Fibroblast of skin of right biceps (primary cell): Measurements from ENCODE around the gene FGD6.
A peak's percentile ranks its signal among the peaks of the same experiment; 100 is the strongest.
"Not testable (repeated sequence)": the region's sequence is repeated elsewhere in the genome, so short reads cannot be mapped to it uniquely, and the experiment has no call there.

Experiments
- DNase-seq: peaks from one replicate; pipeline ENCODE4 v3.0.0-alpha.2; 2013

FGD6 gene

DNA sequence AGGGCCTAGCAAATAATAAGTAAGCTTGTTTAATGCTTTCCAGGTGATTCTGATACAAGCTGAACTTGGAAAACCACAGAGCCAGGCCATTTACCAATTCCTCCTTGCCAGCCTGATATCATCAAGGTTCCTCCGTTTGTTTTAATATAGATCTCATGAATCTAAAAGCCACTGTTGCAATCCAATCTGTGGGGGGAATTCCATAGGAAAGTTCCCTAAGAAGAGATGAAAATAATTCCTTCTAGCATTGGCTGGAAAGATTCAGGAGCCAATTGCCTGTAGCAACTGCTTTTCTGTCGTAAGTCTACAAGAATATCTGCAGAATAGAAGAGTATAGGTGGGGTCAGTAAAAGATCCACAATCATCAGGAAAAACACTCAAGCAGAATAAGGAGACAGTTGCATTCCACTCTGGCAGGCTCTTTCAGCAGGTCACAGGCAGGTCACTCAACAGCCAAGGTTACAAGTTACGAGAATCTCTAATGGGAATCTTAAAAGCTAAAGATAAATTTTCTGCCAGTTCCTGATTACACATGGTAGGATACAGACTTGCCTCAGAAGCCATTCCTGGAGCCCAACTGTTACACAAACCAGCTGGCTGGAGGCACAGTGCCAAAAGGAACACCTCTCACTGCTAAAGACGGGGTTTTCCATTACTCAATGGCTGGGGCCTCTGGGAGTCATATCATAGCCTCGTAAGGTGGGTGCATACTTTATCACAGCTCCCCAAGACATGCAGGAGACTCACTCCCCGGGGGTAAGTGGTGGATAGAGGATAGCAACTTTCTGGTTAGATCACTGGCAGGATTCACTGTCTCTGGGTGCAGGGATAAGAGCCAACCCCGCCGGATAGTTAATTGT, 43.6 kb downstream of the FGD6 start:
- DNase-seq: peak; percentile 82

DNA sequence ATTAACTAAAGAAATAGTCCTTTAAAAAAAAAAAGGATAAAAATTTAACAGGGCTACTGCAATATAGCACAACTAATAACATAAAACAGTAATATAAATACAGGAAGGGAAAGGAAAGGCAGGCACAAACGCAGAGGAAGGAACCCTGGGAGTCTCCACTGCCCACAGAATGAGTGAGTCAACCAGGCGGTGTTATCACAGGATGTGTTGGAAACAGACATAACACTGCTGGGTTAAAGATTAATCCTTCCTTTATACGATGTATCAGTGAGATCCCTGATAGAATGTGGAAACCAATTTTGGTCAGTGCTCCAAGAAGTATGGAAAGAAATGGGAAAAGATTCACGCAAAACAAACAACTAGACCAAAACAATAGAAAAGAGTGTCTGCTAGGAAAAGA, 47.9 kb downstream of the FGD6 start:
- DNase-seq: peak; percentile 75

DNA sequence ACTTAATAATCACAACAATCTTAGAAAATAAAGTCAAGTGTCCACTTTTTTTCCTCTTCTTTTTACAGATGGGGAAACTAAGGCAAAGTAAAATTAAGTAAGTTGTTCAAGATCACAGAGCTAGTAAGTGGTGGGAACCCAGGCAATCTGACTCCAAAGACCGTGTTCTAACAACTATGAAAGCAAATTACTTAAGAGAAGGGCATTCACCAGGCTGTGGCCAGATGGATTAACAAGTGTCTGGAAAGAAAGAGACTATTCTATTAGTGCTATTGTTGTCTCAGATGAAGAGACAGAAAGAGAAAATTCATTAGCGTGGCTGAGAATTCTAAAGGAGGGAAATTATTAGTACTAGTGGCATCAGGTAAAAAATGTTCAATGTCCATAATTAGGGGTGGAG, 48.5 kb downstream of the FGD6 start:
- DNase-seq: no peak

DNA sequence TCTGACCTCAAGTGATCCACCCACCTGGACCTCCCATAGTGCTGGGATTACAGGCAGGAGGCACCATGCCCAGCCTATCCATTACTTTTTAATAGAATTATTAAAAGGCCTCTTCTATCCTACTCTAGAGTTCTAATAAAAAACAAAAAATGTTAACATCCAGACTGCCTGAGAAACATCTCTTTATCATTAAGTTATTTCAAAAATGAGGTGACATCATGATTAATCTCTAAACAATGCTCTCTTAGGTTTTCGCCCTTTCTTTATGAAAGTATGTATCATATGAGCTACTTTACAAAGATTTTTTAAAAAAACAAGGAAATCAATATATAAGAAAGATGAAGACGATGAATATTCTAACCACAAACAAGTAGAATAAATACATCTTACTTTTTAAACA, 52.6 kb downstream of the FGD6 start:
- peak; percentile 50 for DNase-seq

DNA sequence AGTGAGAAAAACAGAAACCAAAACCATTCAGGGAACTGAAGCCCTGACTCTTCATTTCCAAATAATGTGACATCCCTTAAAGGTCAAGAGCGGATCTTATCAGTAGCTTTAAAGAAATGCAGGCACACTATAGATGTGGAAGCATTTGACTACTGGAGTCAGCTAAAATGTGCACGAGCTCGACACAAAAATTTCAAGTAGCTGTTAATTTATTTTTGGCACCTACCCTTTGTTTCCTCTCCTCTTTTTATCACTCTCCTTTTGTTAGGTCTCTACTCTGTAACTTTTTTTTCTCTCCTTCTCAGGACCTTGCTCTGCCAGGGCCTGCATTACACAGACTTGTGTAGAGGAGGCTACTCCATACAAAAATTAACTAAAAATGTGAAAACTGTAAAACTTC, 58.3 kb downstream of the FGD6 start:
- DNase-seq: no peak

DNA sequence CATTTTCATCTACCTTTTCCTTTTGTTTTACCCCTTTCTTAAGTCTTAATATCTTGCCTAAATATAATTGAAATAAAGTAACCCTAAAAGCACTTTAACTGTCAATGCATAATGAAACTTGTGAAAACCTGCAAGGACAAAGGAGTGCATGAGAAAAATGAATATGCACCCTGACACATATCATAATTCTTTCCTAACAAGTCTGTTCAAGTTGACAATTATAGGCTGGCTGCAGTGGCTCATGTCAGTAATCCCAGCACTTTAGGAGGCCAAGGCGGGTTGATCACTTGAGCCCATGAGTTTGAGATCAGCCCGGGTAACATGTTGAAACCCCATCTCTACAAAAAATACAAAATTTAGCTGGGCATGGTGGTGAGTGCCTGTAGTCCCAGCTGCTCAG, 65.4 kb downstream of the FGD6 start:
- DNase-seq: no peak

DNA sequence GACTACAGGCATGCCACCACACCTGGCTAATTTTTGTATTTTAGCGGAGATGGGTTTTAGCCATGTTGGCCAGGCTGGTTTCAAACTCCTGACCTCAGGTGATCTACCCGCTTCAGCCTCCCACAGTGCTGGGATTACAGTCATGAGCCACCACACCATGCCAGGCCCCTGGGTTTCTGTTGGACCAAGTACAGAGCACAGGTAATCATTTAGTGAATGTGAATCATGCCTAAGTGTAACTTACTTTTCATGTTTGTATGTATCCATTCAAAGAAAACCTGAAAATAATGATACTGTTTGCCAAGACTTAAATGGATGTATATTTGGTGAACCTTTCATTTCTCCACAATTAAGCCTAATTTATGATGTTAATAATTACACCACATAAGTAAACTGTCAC, 65.9 kb downstream of the FGD6 start:
- DNase-seq: no peak

DNA sequence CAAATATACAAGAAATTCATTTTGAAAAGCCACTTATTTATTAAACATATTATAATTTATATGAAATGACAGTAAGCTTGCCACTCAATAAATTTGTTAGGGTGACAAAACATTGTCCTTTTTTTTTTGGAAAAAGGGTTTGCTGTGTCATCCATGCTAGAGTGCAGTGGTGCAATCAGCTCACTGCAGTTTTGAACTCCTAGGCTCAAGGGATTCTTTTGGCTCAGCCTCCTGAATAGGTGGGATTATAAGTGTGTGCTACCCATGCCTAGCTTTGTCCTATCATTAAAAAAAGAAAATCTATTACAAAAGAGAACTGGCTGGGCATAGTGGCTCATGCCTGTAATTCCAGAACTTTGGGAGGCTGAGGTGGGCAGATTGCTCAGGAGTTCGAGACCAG, 66.8 kb downstream of the FGD6 start:
- DNase-seq: no peak

DNA sequence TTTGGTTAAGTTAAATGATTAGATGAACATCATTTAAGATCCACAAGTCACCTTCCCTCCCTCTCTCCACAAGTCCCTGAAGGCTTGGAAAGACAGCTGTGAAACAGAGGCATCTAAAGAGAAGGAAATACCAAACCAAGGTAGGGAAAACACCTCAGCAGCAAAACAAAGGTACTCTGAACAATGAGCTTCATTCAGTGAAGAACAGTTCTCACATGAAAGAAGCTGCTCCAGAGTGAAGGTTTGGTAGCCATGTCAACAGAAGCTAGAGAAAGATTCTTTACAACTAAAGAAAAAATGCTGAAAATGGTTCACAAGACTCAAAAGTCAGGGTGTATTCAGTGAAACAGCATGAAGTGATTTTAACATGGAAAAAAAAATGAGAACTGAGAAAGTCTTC, 69.4 kb downstream of the FGD6 start:
- DNase-seq: no peak

DNA sequence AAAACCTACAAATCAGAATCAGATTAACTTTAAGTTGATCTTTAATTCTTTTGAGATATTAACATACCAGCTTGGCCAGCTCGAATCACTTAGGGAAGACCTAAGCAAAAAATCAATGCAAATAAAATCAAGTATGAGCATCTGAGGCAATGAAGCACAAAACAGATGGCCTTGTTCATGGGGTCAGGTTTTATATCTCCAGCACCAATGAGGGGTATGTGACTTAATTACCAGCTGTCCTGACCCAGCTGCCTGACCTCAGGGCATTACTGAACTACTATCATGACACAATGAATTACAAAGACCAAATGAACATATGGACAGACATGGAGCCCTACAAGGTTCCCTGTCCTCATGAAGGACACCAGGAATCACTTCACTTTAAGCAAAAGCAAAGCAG, 70.5 kb downstream of the FGD6 start:
- DNase-seq: no peak

DNA sequence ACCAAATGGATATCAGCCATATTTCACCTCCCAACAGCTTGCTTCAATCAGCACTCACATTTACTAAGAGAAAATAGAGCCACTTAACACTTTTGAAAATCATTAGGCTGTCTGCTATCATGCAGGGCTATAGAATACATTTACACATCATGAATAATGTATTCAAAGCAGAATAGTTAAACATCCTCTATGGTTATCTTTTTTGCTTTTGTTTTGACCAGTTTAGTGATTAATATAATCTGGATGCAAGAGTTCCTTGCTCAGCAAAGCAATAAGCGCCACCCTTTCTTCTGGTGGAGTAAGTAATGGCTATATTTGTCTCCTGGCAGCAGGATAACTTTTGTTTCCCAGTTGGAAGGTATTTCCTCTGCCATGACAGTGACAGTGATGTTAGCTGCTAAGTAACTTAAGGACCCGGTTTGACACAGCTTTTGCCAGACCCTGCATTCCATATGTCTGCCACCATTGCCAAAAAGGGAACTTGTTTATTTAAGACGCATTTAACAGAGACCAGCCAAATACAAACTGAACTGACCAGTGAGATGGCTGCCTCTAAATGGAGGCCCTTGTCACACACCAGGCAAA, 73.6 kb downstream of the FGD6 start:
- DNase-seq: peak; percentile 4

DNA sequence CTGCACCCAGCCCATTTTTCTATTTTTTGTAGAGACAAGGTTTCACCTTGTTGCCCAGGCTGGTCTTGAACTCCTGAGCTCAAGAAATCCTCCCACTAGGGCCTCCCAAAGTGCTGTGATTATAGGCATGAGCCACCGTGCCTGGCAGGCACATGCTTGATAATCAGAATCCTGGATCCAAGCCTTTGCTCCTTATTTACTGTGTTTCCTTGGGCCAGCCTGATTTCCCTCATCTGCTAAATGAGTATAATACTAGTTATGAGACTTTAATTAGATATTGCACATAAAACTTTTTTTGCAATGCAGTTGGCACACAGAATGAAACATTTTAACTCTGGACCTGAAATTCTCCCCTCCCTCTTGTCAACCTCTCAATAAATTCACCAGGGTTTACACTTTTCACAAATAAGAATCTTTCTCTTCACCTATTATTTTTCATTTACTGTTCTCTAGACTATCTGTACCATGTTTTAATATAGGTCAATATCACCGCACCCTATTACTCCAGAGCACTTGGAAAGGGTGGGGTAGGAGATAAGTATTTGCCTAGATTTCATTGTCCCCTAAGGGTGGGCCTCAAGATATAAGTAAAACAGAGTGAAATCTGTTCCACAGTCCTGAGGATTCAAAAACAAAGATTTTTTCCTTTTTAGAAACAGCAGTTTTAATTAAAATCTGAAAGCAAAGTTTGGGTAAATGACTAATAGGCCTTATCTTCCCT, 74.7 kb downstream of the FGD6 start:
- DNase-seq: no peak

DNA sequence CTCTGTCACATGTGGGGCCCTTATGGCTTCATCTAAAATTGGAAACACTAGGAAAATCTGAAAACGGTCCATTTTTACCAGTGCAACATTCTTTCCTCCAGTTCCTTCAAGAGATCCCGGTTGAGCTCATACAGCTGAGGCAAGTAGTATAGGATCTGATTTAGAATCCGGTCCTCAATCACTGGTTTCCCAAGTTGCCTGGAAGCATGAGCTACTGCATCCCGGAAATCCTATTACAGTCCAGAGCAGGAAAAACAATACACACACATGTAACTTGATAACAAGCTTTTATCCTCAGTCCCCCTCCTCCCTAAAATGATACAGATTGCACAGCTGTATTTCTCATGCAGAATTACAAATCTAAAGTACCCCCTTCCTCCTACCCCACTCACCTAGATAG, 76.0 kb downstream of the FGD6 start:
- no peak for DNase-seq

DNA sequence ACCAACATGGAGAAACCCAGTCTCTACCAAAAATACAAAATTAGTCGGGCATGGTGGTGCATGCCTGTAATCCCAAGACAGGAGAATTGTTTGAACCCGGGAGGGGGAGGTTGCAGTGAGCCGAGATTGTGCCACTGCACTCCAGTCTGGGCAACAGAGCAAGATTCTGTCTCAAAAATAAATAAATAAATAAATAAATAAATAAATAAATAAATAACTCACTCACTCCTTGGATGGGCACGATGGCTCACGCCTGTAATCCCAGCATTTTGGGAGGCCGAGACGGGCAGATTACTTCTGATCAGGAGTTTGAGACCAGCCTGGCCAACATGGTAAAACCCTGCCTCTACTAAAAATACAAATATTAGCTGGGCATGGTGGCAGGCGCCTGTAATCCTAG, 79.2 kb downstream of the FGD6 start:
- DNase-seq: not testable (repeated sequence)

DNA sequence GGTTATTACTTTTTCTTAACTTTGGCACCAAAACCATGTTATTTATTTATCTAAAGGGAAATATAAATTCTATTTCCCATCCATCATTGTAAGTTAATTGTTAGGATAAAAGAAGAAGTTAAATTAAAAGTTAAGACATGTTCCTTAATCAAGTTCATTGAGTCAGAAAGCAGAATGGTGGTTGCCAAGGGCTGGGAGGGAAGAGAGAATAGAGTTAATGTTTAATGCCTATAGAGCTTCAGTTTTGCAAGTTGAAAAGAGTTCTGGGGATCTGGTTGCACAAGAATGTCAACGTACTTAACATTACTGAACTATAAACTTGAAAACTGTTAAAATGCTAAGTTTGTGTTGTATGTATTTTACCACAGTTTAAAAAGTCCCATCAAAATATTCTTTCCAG, 80.7 kb downstream of the FGD6 start:
- DNase-seq: no peak

DNA sequence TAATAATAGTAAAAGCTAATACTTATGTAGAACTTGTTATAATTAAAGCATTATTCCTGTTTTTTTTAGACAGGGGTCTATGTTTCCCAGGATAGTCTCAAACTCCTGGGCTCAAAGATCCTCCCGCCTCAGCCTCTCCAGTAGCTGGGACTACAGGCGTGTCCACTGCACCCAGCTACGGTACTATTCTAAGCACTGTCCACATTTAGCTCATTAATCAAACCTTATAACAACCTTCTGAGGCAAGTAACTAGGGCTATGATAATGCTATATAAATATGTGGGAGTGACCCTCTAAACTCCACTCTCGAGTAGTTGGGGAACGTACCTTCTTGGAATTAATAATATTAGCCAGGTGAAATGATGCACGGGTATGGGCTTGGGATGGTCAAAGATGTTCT, 83.2 kb downstream of the FGD6 start:
- DNase-seq: no peak

DNA sequence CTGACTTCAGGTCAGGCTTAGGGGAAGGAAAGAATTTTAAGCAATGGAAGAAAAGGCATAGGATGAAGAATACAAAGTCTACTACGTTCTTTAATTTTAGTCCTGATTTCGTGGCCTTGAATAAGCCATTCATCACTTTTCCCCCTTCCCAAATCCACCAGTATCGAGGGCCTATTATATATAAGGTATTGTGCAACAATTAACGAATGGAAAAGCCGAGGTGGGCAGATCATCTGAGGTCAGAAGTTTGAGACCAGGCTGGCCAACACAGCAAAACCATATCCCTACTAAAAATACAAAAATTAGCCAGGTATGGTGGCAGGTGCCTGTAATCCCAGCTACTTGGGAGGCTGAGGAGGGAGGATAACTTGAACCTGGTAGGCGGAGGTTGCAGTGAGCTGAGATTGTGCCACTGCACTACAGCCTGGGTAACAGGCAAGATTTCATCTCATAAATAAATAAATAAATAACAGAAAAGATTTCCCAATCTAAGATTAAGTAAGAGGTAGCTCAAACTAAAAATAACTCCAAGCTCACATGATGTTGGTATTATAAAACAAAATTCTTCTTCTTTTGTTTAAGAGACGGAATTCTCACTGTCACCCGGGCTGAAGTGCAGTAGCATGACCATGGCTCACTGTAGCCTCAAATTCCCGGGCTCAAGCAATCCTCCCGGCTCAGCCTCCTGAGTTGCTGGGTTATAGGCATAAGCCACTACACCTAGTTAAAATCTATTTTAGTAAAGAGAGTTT, 85.5 kb downstream of the FGD6 start:
- DNase-seq: no peak

DNA sequence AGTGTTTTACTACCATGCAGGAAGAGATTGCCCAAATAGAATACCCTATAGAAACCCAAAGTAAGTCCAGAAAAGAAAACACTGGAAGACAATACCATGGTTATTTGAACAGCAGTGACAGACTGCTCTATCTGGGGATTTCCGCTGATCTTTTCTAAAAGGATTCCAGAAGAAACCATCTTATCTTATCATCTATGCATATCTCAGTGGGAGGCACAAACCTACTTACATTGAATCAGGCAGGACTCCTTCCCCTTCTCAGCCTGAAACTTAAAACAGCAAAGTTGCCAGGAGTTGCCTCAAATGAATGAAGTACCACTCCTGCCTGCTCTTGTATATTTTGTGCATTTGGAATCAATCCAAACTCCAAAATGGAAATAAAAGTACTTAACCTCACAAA, 87.2 kb downstream of the FGD6 start:
- no peak for DNase-seq

DNA sequence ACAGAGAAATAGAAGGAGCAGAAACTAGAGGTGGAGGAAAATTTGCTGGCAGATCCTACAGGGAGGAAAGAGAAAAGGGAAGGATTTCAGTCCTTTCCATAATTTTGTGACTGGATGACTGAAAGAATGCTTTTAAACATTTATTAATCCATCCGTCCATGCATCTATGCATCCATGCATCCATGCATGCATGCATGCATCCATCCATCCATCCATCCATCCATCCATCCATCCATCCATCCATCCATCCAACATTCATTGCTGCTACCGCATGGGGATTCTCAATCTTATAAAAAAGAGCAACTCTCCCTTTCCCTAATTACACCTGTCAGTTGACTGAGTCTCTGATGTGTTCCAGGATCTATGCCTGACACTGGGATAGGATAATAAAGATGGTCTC, 88.2 kb downstream of the FGD6 start:
- no peak for DNase-seq

DNA sequence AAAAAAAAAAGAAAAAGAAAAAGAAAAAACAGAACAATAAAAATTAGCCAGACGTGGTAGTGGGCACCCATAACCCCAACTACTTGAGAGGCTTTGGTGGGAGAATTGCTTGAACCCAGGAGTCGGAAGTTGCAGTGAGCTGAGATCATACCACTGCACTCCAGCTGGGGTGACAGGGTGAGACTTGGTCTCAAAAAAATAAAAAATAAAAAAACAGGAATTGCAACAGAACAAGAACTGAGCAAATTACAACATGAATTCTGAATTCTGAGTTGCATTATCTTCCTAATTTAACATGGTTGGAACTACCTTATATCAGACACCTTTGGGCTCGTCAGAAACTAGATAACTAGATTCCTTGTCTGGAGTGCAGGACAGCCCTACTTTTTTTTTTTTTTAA, 90.5 kb downstream of the FGD6 start:
- no peak for DNase-seq

DNA sequence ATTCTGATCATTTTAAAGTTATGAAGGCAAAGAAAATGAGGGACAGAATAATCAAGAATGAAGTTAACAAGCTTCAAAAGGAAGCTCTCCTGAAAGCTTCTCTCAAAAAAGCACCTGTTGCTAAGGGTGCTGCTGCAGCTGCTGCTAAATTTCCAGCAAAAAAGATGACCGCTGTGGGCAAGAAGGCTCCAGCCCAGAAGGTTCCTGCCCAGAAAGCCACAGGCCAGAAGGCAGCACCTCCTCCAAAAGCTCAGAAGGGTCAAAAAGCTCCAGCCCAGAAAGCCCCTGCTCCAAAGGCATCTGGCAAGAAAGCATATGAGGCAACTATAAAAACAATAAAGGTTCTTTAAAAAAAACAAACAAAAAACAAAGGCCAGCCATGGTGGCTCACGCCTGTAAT, 91.2 kb downstream of the FGD6 start:
- DNase-seq: no peak

DNA sequence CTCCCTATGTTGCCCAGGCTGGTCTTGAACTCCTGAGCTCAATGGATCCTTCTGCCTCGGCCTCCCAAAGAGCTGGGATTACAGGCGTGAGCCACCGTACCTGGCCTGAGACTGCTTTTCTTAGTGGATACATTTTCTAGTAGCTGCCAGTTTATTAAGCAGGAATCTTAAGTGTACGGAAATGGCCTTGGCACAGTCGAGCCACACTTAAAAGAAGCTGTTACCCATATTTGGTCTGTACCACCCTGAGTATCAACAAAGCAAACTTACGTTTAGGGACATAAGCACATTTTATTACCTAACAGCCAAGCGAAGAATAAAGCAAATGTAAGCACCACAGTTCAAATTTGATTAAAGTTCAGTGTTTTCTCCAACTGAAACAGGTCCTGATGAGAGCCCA, 93.2 kb downstream of the FGD6 start:
- DNase-seq: no peak

DNA sequence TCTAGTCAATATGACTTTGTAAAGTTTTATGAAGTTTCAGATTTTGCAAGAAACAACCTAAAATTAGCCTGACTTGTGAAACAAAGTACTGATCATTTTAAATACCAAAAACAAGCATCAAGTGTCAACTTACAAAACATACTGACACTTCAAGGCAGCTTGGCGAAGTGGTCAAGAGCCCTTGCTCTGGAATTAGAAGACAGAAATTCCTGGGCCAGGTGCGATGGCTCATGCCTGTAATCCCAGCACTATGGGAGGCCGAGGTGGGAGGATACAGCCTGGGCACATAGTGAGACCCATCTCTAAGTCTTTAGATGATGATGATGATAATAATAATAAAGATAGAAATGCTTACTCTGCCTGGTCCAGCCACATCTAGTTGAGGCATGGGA, 98.5 kb downstream of the FGD6 start:
- DNase-seq: no peak
